GM19099 (cell line): ENCODE measurements around the gene PLA2G4B.

ENCODE experiments used
- POLR2A ChIP-seq: IDR thresholded peaks from 3 replicates; pipeline ENCODE4 v1.6.1; 2011; ENCODE audit warnings: low read depth; ENCODE audit not compliant: insufficient read length; ENCODE audit errors: extremely low read depth

Gene PLA2G4B

DNA sequence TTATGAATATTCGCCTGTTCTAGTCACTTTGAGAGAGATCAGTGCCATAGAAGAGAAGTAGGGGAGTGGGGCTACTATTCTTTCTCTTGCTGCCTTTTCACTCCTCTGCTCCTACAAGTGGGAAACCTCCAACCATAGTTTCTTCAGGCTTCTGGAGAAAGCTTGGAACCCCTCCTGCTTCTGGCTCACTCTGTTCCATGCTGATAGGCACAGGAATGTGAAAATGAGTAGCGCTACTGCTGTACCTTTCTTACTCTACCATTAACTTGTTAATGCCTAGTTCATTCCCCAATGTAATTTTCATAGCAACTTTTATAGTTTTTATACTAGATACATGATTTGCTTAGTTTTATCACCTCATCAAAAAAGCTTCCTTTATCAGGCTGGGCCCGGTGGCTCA, 37.5 kb upstream of the PLA2G4B start:
- TF ChIP-seq POLR2A: no peak

DNA sequence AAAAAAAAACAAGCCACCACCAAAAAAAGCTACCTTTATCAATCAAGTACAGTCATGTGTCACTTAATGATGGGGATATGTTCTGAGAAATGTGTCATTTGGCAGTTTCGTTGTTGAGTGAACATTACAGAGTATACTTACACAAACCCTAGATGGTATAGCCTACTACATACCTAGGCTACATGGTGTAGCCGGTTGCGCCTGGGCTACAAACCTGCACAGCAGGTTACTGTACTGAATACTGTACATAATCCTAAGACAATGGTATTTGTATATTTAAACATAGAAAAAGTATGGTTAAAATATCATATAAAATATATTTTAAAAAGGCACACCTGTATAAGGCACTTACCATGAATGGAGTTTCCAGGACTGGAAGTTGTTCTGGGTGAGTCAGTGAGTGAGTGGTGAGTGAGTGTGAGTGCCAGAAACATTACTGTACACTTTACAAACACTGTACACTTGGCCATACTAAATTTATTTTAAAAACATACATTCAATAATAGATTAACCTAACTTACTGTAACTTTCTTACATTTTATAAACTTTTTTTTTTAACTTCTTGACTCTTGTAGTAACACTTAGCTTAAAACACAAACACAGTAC, 36.7 kb upstream of the PLA2G4B start:
- TF ChIP-seq POLR2A: no peak

DNA sequence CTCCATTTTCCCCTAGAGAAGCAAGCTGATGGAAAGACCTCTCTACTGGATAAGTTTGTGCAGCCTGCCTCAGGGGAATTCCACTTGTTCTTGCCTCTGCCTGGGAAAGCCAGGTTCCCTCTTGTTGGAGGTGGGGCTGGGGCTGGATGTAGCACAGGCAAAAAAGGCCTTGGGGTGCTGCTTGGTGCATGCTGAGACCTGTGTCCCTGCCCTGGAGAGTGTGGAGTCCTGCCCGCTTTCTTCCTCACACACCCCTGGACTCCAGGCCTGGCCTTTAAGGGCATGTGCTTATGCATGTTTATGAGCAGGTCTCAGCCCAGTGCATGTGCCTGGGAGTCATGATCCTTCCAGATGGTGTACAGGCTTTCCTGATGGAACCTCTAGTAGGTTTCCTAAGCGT, 34.3 kb upstream of the PLA2G4B start:
- no peak for TF ChIP-seq POLR2A

DNA sequence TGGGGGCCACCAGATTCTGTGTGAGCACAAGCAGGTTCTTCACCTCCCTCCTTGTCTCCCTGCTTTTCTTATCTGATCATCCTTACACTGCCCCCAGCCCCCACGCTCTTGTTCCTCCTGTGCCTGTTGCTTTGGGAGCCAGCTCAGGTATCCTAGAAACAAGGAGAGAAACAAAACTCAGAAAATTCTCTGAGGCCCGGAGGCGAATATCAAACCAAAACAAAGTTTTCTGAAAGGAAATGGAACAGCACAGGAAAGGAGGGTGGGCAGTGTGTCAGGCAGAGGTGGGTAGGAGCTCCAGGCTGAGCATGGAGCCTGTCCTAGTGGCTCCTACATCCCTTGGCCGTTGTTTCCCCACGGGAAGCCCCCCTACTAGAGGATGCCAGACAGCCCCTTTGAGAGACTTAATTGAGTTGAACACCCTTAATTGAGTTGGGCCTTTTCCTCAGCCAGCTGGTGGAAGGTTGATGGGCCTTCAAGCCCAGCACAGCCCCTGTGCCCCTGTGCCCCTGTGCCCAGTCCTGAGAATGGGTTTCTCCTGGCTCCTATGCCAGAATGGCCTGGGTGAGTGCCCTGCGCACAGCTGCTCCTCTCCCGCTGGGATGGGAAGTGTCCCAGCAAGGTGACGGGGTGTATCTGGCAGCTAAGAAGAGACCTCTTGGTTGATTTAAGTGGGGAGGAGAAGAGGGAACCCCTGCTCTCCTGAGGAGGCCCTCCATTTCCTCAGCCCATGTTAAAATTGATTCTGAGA, 33.6 kb upstream of the PLA2G4B start:
- no peak for TF ChIP-seq POLR2A

DNA sequence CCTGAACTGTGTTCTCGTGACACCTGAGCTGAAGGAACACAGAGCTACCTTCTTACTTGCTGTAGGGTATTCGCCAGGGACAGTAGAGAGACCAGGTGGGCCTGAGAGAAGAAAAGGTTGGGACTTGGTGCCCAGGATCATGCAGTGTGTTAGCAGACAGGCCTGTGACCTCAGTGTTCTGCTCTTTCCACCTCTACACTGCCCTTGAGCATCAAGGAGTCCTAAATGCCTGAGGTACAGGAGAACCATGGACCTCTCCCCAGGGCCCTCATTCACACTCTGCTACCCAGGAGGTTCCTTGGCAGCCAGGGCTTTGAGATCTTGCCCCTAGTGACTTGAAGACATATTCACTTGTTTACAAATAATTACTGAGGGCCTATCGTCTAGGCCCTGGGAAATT, 32.9 kb upstream of the PLA2G4B start:
- TF ChIP-seq POLR2A: no peak

DNA sequence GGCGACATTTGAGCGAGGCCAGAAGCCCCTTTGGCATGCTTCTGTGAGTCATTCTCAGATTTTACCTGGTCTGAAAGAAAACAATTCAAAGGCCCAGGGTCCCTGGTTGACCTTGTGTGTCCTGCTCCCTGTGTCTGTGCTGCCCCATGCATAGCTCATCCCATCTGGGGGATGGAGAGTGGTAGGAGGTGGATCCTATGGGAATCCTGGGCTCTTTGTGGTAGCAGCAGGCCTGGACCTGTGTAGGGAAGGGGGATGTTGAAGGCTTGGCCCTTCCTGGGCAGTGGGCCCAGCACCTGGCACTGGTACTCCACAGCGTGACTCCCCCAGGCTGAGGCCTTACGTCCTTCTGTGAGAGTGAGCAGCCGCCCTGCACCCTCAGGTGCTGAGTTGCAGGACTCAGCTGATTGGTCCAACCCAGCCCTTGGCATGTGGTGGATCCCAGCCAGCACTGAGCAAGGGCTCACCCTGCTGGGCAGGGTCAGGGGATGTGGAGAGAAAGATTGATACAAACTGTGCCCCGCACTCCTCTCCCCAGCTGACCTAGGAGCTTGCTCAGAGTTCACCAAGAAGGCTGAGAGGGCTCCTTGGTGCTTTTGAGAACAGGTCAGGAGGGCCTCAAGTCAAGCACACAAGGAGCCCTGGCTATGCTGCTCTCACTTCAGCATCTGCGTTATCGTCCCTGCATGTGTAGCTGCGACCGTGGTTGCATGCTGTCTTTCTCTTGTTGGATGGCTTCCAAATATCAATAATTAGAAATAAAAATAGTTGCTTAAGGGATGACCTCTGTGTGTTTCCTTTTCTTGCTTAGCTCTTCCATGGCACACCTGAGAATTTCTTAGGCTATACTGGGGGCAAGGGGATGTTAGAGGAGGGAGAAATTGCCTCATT, 32.1 kb upstream of the PLA2G4B start:
- TF ChIP-seq POLR2A: no peak

DNA sequence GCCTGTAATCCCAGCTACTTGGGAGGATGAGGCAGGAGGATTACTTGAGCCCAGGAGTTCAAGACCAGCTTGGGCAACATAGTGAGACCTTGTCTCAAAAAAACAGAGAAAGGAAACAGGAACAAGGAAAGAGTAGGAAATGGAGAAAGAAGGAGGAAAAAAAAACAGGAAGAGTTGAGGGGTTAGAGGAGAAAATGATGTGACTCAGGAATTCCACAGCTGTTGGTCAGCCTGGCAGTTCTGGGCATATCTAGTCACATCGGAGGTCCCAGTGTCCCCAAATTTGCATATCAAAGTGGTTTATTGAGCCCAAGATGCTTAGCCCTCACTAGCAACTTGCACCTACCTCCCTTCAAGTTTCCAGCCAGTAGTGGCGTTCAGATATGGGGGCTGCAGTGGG, 29.5 kb upstream of the PLA2G4B start:
- TF ChIP-seq POLR2A: no peak

DNA sequence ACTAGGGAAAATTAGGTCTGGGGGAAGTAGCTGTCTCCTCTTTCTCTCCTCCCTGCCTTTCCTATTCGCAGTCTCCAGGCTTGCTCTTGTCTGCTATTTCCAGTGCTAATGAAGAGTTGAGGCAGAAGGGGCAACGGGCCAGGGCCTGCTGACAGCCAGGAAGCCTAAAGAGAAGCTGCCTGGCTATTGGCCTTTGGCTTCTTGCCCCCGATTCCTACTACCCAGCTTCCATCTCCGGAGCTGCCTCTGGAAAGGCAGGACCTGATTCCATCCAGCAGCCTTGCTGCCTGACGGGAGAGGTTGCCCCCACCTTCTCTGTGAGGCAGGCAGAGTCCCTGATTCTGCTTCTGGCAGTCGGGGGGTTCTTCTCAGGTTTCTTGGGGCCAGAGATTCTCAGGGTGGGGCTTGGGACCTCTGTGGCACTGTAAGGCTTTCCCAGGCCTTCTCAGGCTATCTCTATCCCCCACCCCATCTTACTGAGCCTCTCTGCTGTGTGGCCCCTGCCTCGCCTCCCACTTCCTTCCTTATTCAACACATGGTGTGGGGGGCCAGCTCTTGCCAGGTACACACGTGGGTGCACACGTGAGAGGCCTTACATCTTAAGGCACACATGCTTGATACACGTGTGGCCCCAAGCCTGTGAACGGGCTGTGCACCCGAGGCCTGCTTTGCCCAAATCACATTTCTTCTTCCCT, 29.0 kb upstream of the PLA2G4B start:
- no peak for TF ChIP-seq POLR2A

DNA sequence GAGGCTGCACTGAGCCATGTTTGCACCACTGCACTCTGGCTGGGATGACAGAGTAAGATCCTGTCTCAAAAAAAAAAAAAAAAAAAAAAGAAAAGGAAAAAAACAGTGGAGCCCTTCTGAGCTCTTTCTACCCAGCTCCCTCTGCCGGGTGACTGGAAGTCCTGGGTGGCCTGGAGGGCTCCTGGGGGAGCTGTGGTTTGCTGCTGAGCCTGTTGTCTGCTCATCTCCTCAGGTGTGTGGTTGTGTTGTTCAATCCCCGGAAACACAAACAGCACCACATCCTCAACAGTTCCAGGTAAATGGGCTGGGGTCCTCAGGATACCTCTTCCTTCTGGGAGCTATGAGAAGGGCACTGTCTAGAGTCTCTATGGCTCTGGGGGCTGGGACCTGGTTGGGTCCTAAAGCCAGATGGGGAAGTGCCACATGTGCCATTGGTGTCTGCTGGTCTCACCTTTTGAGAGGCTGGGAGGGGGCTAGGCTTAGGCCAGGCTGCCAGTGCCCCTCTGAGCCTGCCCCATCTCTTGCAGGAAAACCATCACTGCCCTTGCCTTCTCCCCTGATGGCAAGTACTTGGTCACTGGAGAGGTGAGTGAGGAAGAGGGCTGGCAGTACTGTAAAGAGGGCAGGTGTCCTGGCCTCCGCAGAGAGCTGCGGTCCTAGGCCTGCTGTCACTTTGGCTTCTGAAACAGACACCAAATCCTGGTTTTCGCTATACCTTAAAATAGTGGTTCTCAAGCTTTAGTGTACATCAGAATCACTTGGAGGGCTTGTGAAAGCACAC, 27.8 kb upstream of the PLA2G4B start:
- no peak for TF ChIP-seq POLR2A

DNA sequence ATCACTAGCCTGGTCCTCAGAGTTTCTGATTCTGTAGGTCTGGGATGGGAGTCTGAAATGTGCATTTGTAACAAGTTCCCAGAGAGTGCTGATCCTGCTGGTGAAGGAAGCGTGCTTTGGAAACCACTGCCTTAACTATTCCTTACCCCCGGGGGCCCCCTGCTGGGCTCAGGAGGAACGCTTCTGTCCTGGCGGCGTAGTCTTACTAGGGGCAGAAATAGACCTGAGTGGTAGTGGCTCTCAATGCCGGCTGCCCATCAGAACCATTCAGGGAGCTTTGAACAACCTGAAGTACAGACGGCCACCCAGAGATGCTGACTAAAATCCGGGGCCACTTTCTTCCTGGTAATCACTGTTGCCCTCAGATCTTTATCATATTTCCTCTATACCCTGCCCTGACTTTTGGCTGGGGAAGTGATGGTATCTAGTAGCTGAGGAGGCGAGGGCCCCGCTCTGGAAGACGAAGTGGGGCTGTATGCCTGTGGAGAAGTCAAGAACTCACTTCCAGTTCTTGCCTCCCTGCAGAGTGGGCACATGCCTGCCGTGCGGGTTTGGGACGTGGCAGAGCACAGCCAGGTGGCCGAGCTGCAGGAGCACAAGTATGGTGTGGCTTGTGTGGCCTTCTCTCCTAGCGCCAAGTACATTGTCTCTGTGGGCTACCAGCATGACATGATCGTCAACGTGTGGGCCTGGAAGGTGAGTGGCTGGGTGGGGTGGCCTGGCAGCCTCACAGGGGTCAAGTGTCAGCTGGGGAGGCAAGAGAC, 27.0 kb upstream of the PLA2G4B start:
- no peak for TF ChIP-seq POLR2A

DNA sequence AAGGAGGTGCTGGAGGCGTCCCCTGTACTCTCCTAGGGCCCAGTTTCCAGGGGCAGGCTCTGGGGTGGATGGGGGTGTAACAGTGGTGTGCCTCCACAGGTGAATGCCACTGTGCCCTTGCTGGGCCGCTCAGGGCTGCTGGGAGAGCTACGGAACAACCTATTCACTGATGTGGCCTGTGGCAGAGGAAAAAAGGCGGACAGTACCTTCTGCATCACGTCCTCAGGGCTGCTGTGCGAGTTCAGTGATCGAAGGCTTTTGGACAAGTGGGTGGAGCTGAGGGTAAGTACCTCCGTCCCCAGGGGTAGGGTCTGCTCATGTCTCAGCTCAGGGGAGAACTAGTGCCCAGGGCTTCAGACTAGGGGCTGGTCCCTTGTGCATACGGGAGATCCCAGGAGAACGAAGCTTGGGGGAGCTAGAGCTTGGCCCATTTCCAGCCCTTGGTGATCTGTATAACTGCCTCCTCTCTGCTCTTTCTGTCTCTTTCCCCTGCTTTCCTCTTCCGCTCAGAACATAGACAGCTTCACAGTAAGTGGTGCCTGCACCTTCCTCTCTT, 25.7 kb upstream of the PLA2G4B start:
- TF ChIP-seq POLR2A: no peak

DNA sequence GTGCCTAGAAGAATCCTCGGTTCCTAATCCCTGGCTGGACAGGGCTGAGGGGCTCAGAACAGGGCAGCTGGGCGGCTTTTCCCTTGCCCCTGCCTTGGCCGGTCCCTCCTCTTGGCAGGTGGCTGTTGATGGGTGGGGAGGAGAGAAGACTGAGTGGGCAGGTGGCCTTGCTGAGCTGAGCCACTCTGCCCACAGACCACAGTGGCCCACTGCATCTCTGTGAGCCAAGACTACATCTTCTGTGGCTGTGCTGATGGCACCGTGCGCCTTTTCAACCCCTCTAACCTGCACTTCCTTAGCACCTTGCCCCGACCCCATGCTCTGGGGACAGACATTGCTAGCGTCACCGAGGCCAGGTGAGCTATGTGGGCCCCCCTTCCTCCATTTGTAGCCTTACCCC, 25.2 kb upstream of the PLA2G4B start:
- TF ChIP-seq POLR2A: no peak

DNA sequence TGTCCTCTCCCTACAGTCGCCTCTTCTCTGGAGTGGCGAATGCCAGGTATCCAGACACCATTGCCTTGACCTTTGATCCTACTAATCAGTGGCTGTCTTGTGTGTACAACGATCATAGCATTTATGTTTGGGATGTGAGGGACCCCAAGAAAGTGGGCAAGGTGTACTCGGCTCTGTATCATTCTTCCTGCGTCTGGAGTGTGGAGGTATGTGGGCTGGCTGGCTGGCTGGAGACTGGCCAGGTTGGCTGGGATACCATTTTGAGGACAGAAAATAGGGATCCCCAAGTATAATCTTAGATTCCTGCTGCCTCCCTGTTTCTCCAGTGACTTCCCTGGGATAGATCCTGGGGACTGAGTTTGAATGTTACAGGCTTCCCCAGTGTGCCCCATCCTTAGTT, 24.1 kb upstream of the PLA2G4B start:
- TF ChIP-seq POLR2A: no peak
